ENCODE results near the gene CPXM2.

GRCh38 chr10:123722351-123722750 lies 169.3 kb downstream of the CPXM2 start:
- TF ChIP-seq CTCF (IDR thresholded peaks at IDR 0.05; ENCODE audit: insufficient read depth, low read length) = no peak
- no peak for TF ChIP-seq REST (IDR thresholded peaks at IDR 0.05; ENCODE audit: insufficient replicate concordance, low read depth)
- no peak for TF ChIP-seq SPI1 (IDR thresholded peaks at IDR 0.05; ENCODE audit: borderline replicate concordance, low read depth)
- no peak for TF ChIP-seq POLR2AphosphoS5 (IDR thresholded peaks at IDR 0.05; ENCODE audit: low read depth)
- no peak for TF ChIP-seq GABPA (IDR thresholded peaks at IDR 0.05; ENCODE audit: low read depth)
